GM12878 (cell line): Measurements from ENCODE around the gene ZNF142. TPM values are rescaled to one million over a fixed set of nuclear protein-coding genes. Genes with fewer than 3 reads are reported as not detected.

Experiments used
- BACH1 ChIP-seq: fragments of 450-650 bp; IDR thresholded peaks from 2 replicates; pipeline ENCODE4 v1.6.1; 2017; ENCODE audit warnings: mild to moderate bottlenecking, borderline replicate concordance
- CHD4 ChIP-seq: fragments of 200-600 bp; sonication (generic); IDR thresholded peaks from 2 replicates; pipeline ENCODE4 v1.6.1; 2016; ENCODE audit warnings: mild to moderate bottlenecking
- CREM ChIP-seq: IDR thresholded peaks from 2 replicates; pipeline ENCODE4 v1.6.1; 2014; ENCODE audit warnings: antibody characterized with exemption, low read depth
- IKZF2 ChIP-seq, 2 experiments: fragments of 450-650 bp; IDR thresholded peaks; 2 replicates each; pipeline ENCODE4 v1.6.1; 2017; ENCODE audit warnings: mild to moderate bottlenecking in 2 of 2, moderate library complexity in 2 of 2
- JUNB ChIP-seq: IDR thresholded peaks from 2 replicates; pipeline ENCODE4 v1.6.1; 2016; ENCODE audit warnings: antibody characterized with exemption, mild to moderate bottlenecking
- MEF2A ChIP-seq: IDR thresholded peaks from 2 replicates; pipeline ENCODE4 v1.6.1; 2011; ENCODE audit warnings: low read depth, mild to moderate bottlenecking, low read length, moderate library complexity; ENCODE audit not compliant: insufficient read depth
- MTA2 ChIP-seq: fragments of 450-650 bp; IDR thresholded peaks from 2 replicates; pipeline ENCODE4 v1.6.1; 2016; ENCODE audit warnings: low read depth, mild to moderate bottlenecking, moderate library complexity
- MYB ChIP-seq: fragments of 150-350 bp; IDR thresholded peaks from 2 replicates; pipeline ENCODE4 v1.6.1; 2014; ENCODE audit warnings: mild to moderate bottlenecking, low read depth, low read length, borderline replicate concordance
- NR2F1 ChIP-seq: fragments of 450-650 bp; conservative IDR thresholded peaks from 2 replicates; pipeline ENCODE4 v1.6.1; 2017; ENCODE audit warnings: mild to moderate bottlenecking
- RAD21 ChIP-seq: IDR thresholded peaks from 2 replicates; pipeline ENCODE4 v1.6.1; 2011; ENCODE audit warnings: mild to moderate bottlenecking, low read depth, low read length, moderate library complexity; ENCODE audit not compliant: insufficient read depth
- RAD51 ChIP-seq: fragments of 450-650 bp; IDR thresholded peaks from 2 replicates; pipeline ENCODE4 v1.6.1; 2016; ENCODE audit warnings: moderate library complexity, mild to moderate bottlenecking, inconsistent platforms
- SRF ChIP-seq, 2 experiments: IDR thresholded peaks; 2 replicates each; pipeline ENCODE4 v1.6.1; 2011; ENCODE audit warnings: low read depth in 2 of 2, low read length in 2 of 2, mild to moderate bottlenecking in 1 of 2, moderate library complexity in 1 of 2
- TBL1XR1 ChIP-seq: IDR thresholded peaks from 2 replicates; pipeline ENCODE4 v1.6.1; 2012; ENCODE audit warnings: low read depth, low read length, improper control_type of control experiment
- polyA plus RNA-seq, 11 experiments: library from polyadenylated mRNA; depleted of rRNA in 4 of 11; unstranded in 6 of 11; stranded (reverse) in 5 of 11; fragments of >200 nt; fragmentation: Nextera tagmentation in 4 of 11; fragmentation: Illumina TruSeq in 1 of 11; extraction: Ambion mirVana in 4 of 11; extraction: Trizol in 1 of 11; gene quantifications; 1 replicate in 1 of 11; 2 replicates in 10 of 11; pipeline versions ENCODE4 v1.2.1 to v1.2.3, GENCODE V29; 2011 to 2016; ENCODE audit warnings: inconsistent platforms in 2 of 11, missing spikeins in 2 of 11, low read depth in 1 of 11
- total RNA-seq, 4 experiments: library from RNA; depleted of rRNA in 3 of 4; stranded (reverse); fragments of >200 nt in 3 of 4; fragmentation: Illumina TruSeq in 1 of 4; extraction: Trizol in 1 of 4; gene quantifications; 2 replicates each; pipeline versions ENCODE4 v1.2.1 to v1.2.3, GENCODE V29; 2013 to 2021
- TF ChIP-seq, protein P1 (sequence below): fragments of 450-650 bp; IDR thresholded peaks from 2 replicates; pipeline ENCODE4 v1.6.1; 2017; ENCODE audit warnings: mild to moderate bottlenecking, moderate library complexity
- TF ChIP-seq, protein P2 (sequence below): fragments of 450-650 bp; IDR thresholded peaks from 2 replicates; pipeline ENCODE4 v1.6.1; 2017; ENCODE audit warnings: mild to moderate bottlenecking, low read depth, inconsistent platforms; ENCODE audit not compliant: poor library complexity, severe bottlenecking
- TF ChIP-seq, protein P3 (sequence below): fragments of 150-350 bp; IDR thresholded peaks from 2 replicates; pipeline ENCODE4 v1.6.1; 2014; ENCODE audit warnings: mild to moderate bottlenecking, low read depth, low read length
- TF ChIP-seq, protein P4 (sequence below): IDR thresholded peaks from 2 replicates; pipeline ENCODE4 v1.6.1; 2011; ENCODE audit warnings: borderline replicate concordance, low read depth, mild to moderate bottlenecking, moderate library complexity, low read length; ENCODE audit not compliant: insufficient read depth, poor library complexity, severe bottlenecking

ZNF142 gene
- total and polyA plus RNA-seq, 10 of the 15 experiments (the other 5 are each of a cell fraction or from before 2014, with no cell fraction given) = 1.3 to 40.9 (median 15.0) TPM

DNA sequence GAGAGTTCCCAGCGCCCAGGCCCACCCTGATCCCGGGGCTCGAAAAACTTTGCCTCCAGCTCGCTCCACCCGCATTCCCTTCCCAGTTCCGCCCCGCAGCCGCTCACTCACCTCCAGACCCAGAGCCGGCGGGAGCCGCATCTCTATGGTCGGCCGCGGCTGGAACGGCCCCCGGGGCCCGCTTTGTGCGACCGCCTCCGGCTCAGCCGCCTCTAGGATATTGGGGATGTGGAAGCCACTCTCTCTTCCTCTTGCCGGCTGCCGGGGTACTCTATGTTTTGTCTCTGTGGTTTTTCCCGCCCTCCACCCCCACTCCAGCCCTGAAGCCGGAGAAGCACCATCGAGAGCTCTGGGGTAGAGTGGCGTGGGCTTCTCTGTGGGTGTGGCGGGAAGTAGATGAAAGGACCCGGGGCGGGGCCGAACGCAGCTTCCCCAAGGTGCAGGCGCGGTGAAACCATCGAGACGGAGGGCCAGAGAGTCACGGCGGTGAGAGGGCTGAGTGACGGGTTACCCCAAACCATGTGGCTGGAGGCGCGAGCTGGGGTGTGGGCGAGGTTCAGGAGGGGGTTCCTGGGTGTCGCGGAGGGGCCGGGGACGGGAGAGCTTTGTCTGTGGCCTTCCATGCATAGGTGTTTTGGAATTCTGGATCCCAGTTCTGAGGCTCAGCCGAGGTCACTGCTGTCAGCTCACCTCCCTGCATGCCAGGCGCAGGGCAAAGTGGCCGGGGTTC lies at the start of gene ZNF142, which contains the start of gene BCS1L (continued):
- TF ChIP-seq, protein P1, sequence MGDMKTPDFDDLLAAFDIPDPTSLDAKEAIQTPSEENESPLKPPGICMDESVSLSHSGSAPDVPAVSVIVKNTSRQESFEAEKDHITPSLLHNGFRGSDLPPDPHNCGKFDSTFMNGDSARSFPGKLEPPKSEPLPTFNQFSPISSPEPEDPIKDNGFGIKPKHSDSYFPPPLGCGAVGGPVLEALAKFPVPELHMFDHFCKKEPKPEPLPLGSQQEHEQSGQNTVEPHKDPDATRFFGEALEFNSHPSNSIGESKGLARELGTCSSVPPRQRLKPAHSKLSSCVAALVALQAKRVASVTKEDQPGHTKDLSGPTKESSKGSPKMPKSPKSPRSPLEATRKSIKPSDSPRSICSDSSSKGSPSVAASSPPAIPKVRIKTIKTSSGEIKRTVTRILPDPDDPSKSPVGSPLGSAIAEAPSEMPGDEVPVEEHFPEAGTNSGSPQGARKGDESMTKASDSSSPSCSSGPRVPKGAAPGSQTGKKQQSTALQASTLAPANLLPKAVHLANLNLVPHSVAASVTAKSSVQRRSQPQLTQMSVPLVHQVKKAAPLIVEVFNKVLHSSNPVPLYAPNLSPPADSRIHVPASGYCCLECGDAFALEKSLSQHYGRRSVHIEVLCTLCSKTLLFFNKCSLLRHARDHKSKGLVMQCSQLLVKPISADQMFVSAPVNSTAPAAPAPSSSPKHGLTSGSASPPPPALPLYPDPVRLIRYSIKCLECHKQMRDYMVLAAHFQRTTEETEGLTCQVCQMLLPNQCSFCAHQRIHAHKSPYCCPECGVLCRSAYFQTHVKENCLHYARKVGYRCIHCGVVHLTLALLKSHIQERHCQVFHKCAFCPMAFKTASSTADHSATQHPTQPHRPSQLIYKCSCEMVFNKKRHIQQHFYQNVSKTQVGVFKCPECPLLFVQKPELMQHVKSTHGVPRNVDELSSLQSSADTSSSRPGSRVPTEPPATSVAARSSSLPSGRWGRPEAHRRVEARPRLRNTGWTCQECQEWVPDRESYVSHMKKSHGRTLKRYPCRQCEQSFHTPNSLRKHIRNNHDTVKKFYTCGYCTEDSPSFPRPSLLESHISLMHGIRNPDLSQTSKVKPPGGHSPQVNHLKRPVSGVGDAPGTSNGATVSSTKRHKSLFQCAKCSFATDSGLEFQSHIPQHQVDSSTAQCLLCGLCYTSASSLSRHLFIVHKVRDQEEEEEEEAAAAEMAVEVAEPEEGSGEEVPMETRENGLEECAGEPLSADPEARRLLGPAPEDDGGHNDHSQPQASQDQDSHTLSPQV = no peak
- TF ChIP-seq IKZF2 (IDR thresholded peaks at IDR 0.05) = peak; percentile 52 to 57; a peak in 3 of 4 replicates
- TF ChIP-seq, protein P2, sequence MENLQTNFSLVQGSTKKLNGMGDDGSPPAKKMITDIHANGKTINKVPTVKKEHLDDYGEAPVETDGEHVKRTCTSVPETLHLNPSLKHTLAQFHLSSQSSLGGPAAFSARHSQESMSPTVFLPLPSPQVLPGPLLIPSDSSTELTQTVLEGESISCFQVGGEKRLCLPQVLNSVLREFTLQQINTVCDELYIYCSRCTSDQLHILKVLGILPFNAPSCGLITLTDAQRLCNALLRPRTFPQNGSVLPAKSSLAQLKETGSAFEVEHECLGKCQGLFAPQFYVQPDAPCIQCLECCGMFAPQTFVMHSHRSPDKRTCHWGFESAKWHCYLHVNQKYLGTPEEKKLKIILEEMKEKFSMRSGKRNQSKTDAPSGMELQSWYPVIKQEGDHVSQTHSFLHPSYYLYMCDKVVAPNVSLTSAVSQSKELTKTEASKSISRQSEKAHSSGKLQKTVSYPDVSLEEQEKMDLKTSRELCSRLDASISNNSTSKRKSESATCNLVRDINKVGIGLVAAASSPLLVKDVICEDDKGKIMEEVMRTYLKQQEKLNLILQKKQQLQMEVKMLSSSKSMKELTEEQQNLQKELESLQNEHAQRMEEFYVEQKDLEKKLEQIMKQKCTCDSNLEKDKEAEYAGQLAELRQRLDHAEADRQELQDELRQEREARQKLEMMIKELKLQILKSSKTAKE = no peak
- 0 out of 2 replicates have a peak, but pooled peaks have one; percentile 15 for TF ChIP-seq MEF2A
- TF ChIP-seq, protein P3, sequence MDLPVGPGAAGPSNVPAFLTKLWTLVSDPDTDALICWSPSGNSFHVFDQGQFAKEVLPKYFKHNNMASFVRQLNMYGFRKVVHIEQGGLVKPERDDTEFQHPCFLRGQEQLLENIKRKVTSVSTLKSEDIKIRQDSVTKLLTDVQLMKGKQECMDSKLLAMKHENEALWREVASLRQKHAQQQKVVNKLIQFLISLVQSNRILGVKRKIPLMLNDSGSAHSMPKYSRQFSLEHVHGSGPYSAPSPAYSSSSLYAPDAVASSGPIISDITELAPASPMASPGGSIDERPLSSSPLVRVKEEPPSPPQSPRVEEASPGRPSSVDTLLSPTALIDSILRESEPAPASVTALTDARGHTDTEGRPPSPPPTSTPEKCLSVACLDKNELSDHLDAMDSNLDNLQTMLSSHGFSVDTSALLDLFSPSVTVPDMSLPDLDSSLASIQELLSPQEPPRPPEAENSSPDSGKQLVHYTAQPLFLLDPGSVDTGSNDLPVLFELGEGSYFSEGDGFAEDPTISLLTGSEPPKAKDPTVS = no peak
- TF ChIP-seq MTA2 = no peak
- no peak for TF ChIP-seq BACH1
- TF ChIP-seq JUNB = no peak
- no peak; the same call in 1 of the 2 replicates for TF ChIP-seq NR2F1
- TF ChIP-seq, protein P4, sequence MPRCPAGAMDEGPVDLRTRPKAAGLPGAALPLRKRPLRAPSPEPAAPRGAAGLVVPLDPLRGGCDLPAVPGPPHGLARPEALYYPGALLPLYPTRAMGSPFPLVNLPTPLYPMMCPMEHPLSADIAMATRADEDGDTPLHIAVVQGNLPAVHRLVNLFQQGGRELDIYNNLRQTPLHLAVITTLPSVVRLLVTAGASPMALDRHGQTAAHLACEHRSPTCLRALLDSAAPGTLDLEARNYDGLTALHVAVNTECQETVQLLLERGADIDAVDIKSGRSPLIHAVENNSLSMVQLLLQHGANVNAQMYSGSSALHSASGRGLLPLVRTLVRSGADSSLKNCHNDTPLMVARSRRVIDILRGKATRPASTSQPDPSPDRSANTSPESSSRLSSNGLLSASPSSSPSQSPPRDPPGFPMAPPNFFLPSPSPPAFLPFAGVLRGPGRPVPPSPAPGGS = peak; percentile 23
- TF ChIP-seq RAD51 = peak; percentile 51; the same call in 1 of the 2 replicates
- TF ChIP-seq SRF (IDR thresholded peaks at IDR 0.05; ENCODE audit: low read depth in 2 of 2, low read length in 2 of 2) = peak in 1 of 2 experiments; percentile 65; a peak in 1 of 4 replicates
- no peak for TF ChIP-seq CHD4
- TF ChIP-seq MYB = no peak
- TF ChIP-seq RAD21 = no peak
- TF ChIP-seq TBL1XR1 = peak; percentile 38; the same call in 1 of the 2 replicates
- peak; percentile 65 for TF ChIP-seq CREM
